Embryonic facial prominence (tissue), 1 donor: ENCODE measurements around the gene TMEFF2.

ENCODE experiments used
- DNase-seq: peaks from one replicate; pipeline ENCODE4 v3.0.0-alpha.2; 2016; ENCODE audit errors: extremely low spot score

TMEFF2 gene

GRCh38 chr2:192016265-192016664 is 178.5 kb downstream of the TMEFF2 start:
- DNase-seq = no peak

DNA sequence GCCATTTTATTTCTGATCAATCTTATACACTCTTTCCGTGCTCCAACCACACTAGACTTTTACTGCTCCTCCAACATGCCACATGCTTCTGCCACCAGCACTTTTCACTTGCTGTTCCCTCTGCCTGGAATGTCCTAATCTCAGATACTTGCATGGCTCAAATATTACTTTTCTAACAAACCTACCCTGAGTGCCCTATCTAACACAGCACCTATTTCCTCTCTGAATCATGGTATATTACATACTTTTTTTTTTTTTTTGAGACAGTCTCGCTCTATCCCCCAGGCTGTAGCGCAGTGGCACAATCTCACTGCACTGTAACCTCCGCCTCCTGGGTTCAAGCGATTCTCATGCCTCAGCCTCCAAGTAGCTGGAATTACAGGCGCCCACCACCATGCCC is 181.5 kb downstream of the TMEFF2 start:
- no peak for DNase-seq

DNA sequence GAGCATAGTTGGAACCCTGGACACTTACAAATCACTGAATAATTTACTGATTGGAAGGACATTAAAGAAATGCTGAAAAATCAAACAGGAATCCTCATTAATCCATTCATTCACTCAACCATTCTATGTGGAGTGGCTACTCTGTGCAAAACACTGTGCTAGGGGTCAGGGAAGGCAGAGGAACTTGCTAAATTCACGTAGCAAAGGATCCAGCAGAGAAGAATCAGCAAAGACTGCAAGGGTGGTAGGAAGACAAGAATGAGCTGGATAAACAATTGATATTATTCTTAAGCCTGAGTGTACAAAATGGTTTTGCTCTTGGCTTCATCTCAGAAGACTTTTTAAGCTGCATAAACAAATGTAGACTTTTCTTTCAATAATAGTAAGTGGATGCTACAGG is 183.5 kb downstream of the TMEFF2 start:
- no peak for DNase-seq

- no peak for DNase-seq
These were observed 184.7 kb downstream of the TMEFF2 start for GRCh38 chr2:192010073-192010472.

DNA sequence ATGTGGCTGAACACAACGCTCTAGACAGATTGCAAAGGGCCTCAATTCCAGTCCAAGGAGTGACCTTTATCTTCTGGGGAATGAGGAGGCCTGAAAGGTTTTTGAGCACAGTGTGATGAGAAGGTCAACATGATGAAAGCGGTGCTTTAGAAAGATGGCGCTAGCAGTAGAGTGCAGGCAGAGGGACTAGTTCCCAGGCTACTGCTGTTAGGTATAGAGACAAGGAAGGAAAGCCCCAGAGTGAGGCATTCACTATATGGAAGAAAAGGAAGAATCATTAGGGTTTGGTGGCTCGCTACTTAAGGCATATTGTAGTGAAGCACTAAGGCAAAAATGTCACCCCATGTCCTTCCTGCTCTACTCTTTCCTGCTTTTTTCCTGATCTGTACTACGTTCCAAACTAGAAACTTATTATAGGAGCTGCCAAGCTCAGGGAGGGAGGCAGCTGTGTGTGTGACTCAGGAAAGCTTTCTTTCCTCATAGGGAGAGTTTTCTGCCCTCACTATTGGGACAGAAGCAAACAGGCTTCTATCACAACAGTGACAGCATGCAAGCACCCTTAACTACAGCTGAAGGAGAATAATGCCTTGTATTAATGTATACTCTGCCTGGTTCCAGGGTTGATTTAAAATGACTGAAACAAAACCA is 187.0 kb downstream of the TMEFF2 start:
- DNase-seq = no peak

- DNase-seq = no peak
These were observed 189.5 kb downstream of the TMEFF2 start for GRCh38 chr2:192005211-192005610.

GRCh38 chr2:192004188-192004963 is 190.4 kb downstream of the TMEFF2 start:
- no peak for DNase-seq

- DNase-seq = no peak
These were observed 192.3 kb downstream of the TMEFF2 start for GRCh38 chr2:192002418-192002817.

DNA sequence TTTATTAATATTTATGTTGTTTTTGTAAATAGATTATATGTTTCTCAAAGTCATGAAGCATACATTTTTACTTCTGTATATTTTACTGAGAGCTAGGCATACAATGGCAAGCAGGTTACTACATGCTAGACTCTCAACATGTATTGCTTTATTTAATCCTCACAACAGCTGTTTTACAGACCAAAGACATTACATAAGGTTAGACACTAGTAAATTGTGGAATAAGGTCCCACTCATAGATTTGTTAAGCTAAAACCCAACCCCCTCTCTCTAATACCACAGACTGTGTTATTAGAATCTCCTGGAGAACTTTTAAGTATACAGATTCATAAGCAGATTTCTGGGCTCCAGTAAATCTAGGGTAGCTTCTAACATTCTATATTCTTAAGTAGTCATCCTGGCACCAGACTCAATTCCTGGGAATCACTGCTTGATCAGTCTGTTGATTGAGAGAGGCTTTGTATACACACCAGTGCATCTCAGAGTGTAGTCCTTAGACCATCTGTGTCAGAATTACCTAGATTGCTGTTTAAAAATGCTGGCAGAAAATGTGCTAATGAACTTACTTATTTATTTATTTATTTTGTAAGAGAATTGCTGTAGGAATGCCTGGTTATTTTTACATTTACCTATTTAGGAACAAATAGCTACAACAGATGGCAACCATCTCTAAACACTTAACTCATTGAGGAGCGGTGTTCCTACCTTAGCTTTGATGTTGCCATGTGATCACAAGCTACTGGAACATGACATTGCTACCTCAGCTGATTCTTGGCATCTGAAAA is 194.3 kb downstream of the TMEFF2 start:
- no peak for DNase-seq

- no peak for DNase-seq
These were observed 195.5 kb downstream of the TMEFF2 start for GRCh38 chr2:191999101-191999841.

GRCh38 chr2:191995285-191995684 is 199.4 kb downstream of the TMEFF2 start:
- no peak for DNase-seq

GRCh38 chr2:191994749-191995148 is 200.0 kb downstream of the TMEFF2 start:
- DNase-seq = no peak

DNA sequence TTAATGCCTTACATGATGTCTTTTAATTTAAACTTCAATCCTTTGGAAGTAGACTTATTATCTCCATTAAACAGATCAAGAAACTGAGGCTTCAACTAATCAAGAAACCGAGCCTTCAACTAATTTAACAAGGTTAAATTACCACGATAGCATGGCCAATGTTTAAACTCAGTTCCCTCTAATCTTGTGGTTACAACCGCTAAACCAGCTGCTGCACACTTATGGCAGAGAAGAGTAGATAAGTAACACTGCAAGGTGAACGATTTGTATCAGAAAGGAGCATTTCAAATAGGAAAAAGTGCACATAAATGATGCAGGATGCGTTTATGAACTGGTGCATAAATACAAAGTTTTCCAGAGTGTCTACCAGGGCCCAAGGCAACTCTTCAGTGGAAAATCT is 203.3 kb downstream of the TMEFF2 start:
- no peak for DNase-seq

DNA sequence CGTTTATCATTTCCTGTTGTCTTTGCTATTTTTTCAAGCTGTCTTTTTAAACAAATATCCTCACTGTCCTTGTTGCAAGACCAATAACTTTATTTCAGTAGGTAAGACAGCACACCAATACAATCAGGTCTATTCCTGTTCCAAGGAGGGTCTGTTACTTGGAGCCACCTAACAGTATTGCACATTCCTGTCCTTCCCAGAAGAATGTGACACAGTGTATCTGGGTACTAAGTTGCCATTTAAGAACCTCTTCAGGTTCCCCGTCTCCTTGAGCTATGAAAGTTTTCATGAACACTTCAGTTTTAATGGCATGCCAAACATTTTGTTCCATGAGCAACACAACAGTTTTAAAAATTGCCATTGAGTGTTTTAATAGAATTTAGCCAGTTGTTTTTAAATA is 209.0 kb downstream of the TMEFF2 start:
- DNase-seq = no peak

DNA sequence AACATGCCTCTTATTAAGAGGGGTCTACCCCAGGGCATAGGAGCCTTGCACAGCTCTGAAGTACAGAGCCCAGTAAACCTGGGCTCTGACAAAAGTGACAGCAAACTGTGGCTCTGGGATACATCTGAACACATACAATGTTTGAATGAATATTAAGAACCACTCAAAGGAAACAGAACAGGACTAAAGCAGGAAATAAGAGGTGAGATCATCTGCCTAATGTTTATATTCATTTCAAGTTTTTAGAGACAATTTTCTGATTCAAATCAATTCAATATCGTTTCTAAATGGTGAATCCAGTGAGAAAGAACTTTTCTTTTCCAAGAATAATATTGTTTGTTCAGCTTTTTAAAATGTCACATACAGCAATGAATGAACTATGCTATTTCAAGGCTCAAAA is 211.1 kb downstream of the TMEFF2 start:
- DNase-seq = no peak

GRCh38 chr2:191983186-191983585 is 211.5 kb downstream of the TMEFF2 start:
- no peak for DNase-seq

DNA sequence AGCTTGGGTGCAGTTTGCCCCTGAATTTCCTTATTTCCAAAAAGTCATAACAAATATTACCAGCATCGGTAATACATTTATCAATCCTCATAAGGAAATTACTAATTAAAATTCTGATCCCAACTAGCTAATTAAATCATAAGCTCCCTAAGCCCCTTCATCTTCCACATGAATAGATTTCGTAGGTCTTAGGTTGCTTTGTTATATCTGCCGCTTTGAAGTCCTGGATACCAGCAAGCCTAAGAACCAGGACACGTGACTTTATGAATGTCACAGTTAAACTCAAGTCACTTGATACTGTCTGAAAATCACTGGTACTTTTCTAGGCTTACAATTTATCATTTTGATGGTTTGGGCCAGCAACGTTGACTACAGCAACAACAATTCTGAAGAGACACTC is 213.0 kb downstream of the TMEFF2 start:
- no peak for DNase-seq

- DNase-seq = no peak
These were observed 214.2 kb downstream of the TMEFF2 start for GRCh38 chr2:191980483-191980882.

- DNase-seq = no peak
These were observed 215.5 kb downstream of the TMEFF2 start for GRCh38 chr2:191979221-191979730.

- DNase-seq = no peak
These were observed 217.0 kb downstream of the TMEFF2 start for GRCh38 chr2:191977754-191978153.

- DNase-seq = no peak
These were observed 218.3 kb downstream of the TMEFF2 start for GRCh38 chr2:191976436-191976835.

- DNase-seq = no peak
These were observed 220.1 kb downstream of the TMEFF2 start for GRCh38 chr2:191974676-191975075.
